Measurements from ENCODE around the gene CTNNA3. TPM values are rescaled to one million over a fixed set of nuclear protein-coding genes. Genes with fewer than 3 reads are reported as not detected.

The CTNNA3 gene
- polyA plus RNA-seq, 1 experiment, result not detected

DNA sequence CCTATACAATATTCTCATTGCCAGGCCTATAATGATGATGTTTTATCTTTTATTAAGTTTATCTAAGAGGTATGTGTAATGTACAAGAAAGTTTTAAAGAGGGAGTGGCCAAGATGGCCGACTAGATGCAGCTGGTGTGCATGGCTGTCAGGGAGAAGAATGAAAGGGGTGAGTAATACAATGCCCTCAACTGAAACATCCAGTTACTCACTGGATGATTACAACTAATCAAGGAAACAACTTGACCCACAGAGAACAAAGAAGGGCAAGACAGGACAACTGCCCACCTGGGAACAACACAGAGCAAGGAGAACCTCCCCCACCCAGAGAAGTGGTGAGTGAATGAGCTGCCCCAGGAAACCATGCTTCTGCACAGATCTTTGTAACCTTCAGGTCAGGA is 1650.1 kb downstream of the CTNNA3 start:
- POLR2A ChIA-PET, result no interaction called here
- H3K4me3 ChIP-seq (ENCODE audit: low read depth, low read length), result no peak overlapping the region
- DNase-seq (ENCODE audit: low read depth), result no peak
- H3K27me3 ChIP-seq (ENCODE audit: control insufficient read depth, insufficient read depth, low read length), result no peaks in the 10 kb centered on the region
- TF ChIP-seq CTCF (IDR thresholded peaks at IDR 0.05; ENCODE audit: insufficient read depth, low read depth, low read length), result no peak
- CTCF ChIA-PET, result no interaction called here
- no peaks in the 10 kb centered on the region for H3K36me3 ChIP-seq (ENCODE audit: control insufficient read depth, insufficient read depth, low read length)

- Histone ChIP-seq H3K4me3 (ENCODE audit: low read depth, low read length) (no peak overlapping the region), H3K36me3 (ENCODE audit: control insufficient read depth, insufficient read depth, low read length) (no peaks in the 10 kb centered on the region), H3K27me3 (ENCODE audit: control insufficient read depth, insufficient read depth, low read length) (no peaks in the 10 kb centered on the region)
- no peak for DNase-seq (ENCODE audit: low read depth)
- POLR2A ChIA-PET, result no interaction called here
- TF ChIP-seq CTCF (IDR thresholded peaks at IDR 0.05; ENCODE audit: insufficient read depth, low read depth, low read length), result no peak
- CTCF ChIA-PET, result no interaction called here
These were observed 1654.2 kb downstream of the CTNNA3 start for GRCh38 chr10:66041771-66042170.

DNA sequence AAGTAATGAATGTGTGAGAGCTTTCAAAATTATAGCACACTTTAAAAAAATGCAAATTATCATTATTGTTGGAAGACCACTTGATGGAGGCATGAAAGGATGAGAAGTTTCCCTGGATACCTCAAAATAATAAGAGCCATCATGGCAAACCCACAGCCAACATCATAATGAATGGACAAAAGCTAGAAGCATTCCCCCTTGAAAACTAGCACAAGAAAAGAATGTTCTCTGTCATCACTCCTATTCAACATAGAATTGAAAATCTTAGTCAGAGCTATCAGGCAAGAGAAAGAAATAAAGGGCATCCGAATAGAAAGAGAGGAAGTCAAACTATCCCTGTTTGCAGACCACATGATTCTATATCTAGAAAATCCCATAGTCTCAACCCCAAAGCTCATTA is 1657.4 kb downstream of the CTNNA3 start:
- Histone ChIP-seq H3K36me3 (ENCODE audit: control insufficient read depth, insufficient read depth, low read length) (no peaks in the 10 kb centered on the region), H3K27me3 (ENCODE audit: control insufficient read depth, insufficient read depth, low read length) (no peaks in the 10 kb centered on the region), H3K4me3 (ENCODE audit: low read depth, low read length) (no peak overlapping the region)
- TF ChIP-seq CTCF (IDR thresholded peaks at IDR 0.05; ENCODE audit: insufficient read depth, low read depth, low read length), result no peak
- no peak for DNase-seq (ENCODE audit: low read depth)
- CTCF ChIA-PET, result no interaction called here
- POLR2A ChIA-PET, result no interaction called here

DNA sequence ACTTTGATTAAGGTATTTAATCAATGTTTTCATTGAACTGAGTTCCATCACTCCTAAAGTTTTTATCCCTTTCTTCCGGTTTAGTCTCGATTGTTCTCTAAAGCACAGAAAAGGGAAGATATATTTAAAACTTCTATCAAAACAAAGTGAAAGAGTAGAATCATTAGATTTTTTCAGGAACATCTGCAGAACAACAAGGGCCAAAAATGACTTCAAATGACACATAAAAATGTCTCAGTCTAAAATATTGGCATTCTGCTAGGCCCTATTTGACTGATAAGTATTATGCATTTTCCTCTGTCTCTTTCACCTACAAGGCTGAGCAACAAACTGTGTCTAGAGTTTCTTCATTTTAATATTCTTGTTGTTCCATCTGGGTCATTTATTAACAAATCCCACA is 1669.7 kb downstream of the CTNNA3 start:
- no peak for DNase-seq (ENCODE audit: low read depth)
- Histone ChIP-seq H3K36me3 (ENCODE audit: control insufficient read depth, insufficient read depth, low read length) (no peaks in the 10 kb centered on the region), H3K27me3 (ENCODE audit: control insufficient read depth, insufficient read depth, low read length) (no peaks in the 10 kb centered on the region), H3K4me3 (ENCODE audit: low read depth, low read length) (no peak overlapping the region)
- ChIA-PET POLR2A (no interaction called here), CTCF (no interaction called here)
- TF ChIP-seq CTCF (IDR thresholded peaks at IDR 0.05; ENCODE audit: insufficient read depth, low read depth, low read length), result no peak

GRCh38 chr10:66025186-66025585 is 1670.8 kb downstream of the CTNNA3 start:
- no peaks in the 10 kb centered on the region for H3K36me3 ChIP-seq (ENCODE audit: control insufficient read depth, insufficient read depth, low read length)
- CTCF ChIA-PET, result no interaction called here

More at GRCh38 chr10:66025186-66025585, 1670.8 kb downstream of the CTNNA3 start:
- POLR2A ChIA-PET, result no interaction called here
- Histone ChIP-seq H3K4me3 (ENCODE audit: low read depth, low read length) (no peak overlapping the region), H3K27me3 (ENCODE audit: control insufficient read depth, insufficient read depth, low read length) (no peaks in the 10 kb centered on the region)
- TF ChIP-seq CTCF (IDR thresholded peaks at IDR 0.05; ENCODE audit: insufficient read depth, low read depth, low read length), result no peak
- no peak for DNase-seq (ENCODE audit: low read depth)

Data from BJ (cell line).